HG03460 (cell line): ENCODE results near the gene GRM4.

ENCODE experiments used
- ATAC-seq: cut with Tn5 transposase; IDR thresholded peaks from one replicate; pipeline ENCODE4 v1.9.1; 2021; ENCODE audit not compliant: unreplicated experiment

The GRM4 gene

GRCh38 chr6:34143196-34143883 is 2.5 kb downstream of the GRM4 start:
- ATAC-seq, result no peak

- no peak for ATAC-seq
These were observed 3.6 kb downstream of the GRM4 start for GRCh38 chr6:34142061-34142998.

- no peak for ATAC-seq
These were observed 5.8 kb downstream of the GRM4 start for GRCh38 chr6:34140075-34140474.

- no peak for ATAC-seq
These were observed 6.9 kb downstream of the GRM4 start for GRCh38 chr6:34138914-34139510.

- no peak for ATAC-seq
These were observed 7.7 kb downstream of the GRM4 start for GRCh38 chr6:34138191-34138590.

GRCh38 chr6:34135541-34135940 is 10.3 kb downstream of the GRM4 start:
- ATAC-seq, result no peak

GRCh38 chr6:34132486-34133185 is 13.3 kb downstream of the GRM4 start:
- no peak for ATAC-seq

- no peak for ATAC-seq
These were observed 14.3 kb downstream of the GRM4 start for GRCh38 chr6:34131326-34132290.

- ATAC-seq, result no peak
These were observed 15.0 kb downstream of the GRM4 start for GRCh38 chr6:34130862-34131261.

- no peak for ATAC-seq
These were observed 16.1 kb downstream of the GRM4 start for GRCh38 chr6:34129753-34130152.

GRCh38 chr6:34128045-34128444 is 17.8 kb downstream of the GRM4 start:
- ATAC-seq, result no peak

- ATAC-seq, result no peak
These were observed 19.5 kb downstream of the GRM4 start for GRCh38 chr6:34126419-34126818.

GRCh38 chr6:34125939-34126338 is 19.9 kb downstream of the GRM4 start:
- ATAC-seq, result no peak

- ATAC-seq, result no peak
These were observed 24.8 kb downstream of the GRM4 start for GRCh38 chr6:34120953-34121675.

GRCh38 chr6:34115915-34116314 is 30.0 kb downstream of the GRM4 start:
- ATAC-seq, result no peak

GRCh38 chr6:34115403-34115795 is 30.5 kb downstream of the GRM4 start:
- ATAC-seq, result no peak

GRCh38 chr6:34114695-34115402 is 31.0 kb downstream of the GRM4 start:
- ATAC-seq, result no peak

- ATAC-seq, result no peak
These were observed 32.4 kb downstream of the GRM4 start for GRCh38 chr6:34113532-34113931.

GRCh38 chr6:34112126-34112525 is 33.8 kb downstream of the GRM4 start:
- no peak for ATAC-seq
